A375 (cell line): ENCODE measurements around the gene SMARCD3. TPM values are rescaled to one million over a fixed set of nuclear protein-coding genes. Genes with fewer than 3 reads are reported as not detected.

Experiments used
- total RNA-seq: library from RNA; depleted of rRNA; stranded (reverse); fragments of >200 nt; shearing (Covaris generic); gene quantifications from 2 replicates; pipeline ENCODE4 v1.2.3, GENCODE V29; 2014; rRNA removed

Gene SMARCD3
- 15.9 and 16.9 TPM in 2 replicates for total RNA-seq

DNA sequence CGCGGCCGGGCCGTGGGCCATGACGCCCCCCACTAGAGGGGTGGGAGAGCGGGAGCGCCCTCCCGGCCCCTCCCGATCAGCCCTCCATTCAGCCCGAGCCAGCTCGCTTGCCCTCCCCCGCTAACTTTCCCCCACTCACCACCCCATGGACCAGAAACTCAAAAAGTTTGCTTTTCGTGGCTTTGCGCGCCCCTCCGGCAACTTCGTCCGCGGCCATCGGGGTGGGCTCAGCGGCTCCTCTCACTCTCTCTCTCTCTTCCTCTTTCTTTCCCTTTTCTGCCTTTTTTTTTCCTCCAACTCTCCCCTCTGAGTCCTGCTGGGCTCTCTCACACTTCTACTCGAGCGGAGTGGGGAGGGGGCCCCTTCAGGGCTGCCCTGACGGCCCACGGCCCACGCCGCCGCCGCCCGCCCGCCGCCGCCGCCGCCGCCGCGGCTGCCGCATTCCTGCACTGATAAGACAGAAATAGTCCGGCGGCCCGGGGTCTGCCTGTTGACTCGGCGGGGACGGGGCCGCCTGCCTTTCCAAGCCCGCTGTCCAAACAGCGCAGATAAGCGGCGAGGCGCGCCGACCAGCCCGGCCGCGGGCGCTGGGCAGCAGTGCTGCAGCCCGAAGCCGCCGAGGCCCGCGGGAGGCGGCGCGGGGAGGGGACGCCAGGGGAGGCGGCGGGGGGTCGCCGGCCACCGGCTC, at the start of gene SMARCD3:
Gene SMARCD3, minus strand, starts transcription at position 349 of the 688 bp plus-strand sequence. Its CDS starts 132 bp downstream, at position 217.

DNA sequence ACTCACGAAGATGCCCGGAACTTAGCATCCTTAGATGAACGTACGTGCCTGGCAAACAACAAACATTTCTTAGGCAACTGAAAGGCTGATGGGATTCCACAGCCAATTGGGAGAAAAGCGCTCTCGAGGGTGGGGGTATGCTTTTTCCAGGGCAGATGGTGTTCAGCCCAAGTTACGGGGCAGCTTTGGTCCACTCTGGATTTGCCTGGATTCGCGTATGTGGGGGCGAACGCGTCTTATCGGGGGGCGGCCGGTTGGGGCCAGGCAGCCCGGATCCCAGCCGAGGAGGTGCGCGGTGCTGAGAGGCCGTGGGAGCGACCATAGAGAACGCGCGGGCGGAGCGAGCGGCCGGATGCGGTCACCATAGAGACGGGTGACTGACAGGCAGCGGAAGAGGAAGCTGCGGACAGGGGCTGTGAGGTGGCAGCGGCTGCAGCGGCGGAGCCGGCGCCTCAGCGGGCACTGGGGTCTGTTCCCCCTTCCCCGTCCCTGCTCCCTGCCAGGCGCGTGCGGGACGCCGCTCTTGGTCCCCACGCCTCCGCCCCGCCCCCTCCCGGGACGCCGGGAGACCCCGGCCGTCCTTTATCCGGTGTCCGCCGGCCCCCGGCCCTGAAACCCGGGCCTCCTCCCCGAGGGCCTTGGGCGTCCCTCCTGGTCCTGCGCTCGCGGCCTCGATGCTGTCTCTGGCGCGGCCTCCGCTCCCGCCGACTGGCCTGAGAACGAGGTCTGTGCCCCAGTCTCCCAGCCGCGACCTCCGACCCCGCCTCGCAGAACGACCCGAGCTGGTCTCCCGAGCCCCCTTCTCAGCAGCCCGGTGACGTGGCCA, 16.2 kb downstream of the SMARCD3 start, which contains the start of gene CHPF2:
Gene CHPF2, plus strand, starts transcription at position 393 of the 826 bp plus-strand sequence. CDS start 1,529 bp downstream, outside the sequence.

DNA sequence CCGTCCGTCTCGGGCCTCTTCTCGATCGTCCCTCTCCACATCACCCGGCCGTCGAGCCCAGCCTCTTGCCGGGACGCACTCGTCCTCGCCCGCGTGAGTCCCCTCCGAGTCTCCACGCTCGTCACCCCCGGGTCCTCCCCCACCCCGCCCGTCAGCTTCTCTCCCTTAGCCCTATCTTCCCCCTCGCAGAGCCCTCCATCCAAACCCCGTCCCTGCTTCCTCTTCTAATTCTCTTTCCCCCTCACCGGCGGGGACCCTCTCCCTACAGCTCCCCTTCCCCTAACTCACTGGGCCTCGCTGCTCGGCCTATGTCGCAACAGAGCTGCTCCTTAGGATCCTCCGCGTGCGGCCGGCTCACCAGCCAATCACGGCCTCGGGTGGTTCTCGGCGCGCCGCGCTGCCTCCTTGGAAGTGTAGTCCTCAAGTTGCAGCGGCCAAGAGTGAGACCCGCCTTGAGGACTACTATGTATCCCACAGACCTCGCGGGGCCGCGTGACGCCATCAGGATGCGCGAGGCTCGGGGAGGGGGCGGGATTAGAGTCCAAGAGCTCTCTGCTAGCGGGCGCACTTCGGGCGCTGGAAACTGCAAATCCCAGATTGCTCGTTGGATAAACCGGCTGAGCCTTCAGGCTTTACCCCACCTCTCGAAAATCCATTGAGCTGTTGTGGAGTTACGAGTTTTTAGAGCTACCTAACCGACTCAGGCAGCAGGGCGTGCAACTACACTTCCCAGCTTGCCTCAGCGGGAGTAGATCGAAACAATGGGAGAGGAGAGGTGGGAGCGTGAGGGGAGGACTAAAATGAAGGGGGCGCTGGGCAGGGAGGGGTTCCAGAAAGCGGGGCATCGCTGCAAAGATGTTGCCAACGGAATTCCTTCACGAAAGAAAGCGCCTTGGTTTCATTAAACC, 21.4 kb downstream of the SMARCD3 start, which contains the start of gene ABCF2:
Gene ABCF2, minus strand, starts transcription at position 331 of the 908 bp plus-strand sequence. CDS start 747 bp downstream, outside the sequence.

DNA sequence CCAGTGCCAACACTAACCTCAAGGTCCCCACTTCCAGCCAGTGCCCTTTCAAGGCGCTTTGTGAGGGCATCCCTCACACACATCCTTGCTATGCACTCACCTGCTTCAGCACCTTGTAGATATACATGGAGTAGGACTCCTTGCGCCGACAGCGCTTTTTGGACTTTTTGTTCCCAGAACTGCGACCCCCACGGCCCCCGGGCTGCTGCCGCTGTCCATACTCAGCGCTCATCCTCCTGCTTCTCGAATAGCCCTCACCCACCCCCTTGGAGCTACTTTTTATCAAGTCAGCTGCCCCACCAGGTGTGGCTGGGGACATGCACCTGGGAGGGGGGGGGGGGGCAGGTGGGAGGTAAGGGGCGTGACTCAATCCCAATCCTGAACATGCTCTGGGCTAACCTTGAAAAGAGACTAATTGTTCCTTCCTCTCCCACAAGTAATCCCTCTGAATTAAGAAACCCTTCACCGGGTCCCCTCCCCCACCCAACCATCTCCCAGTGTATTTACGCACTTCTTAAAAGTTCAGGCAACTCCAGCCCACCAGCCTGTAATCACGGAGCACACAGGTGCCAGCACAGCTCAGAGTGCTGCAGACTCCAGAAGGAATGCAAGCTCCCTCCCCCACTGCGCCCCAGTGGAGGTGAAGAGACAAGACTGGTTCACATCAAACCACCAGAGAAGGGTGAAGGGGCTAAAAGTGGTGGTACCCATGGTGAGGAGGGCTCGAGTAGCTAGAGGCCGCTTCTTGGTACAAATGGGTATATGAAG, 38.2 kb downstream of the SMARCD3 start, which contains the start of gene H2BK1:
Gene H2BK1, minus strand, starts transcription at position 402 of the 768 bp plus-strand sequence. Its CDS starts 170 bp downstream, at position 232.

Other genes starting within 250 kb of the SMARCD3 start
- not detected in 2 replicates for gene ATG9B, start 224.2 kb downstream of the SMARCD3 start, total RNA-seq
- 29.2 and 37.3 TPM in 2 replicates for gene ABCB8, start 220.2 kb downstream of the SMARCD3 start, total RNA-seq
- 0.74 and 3.7 TPM in 2 replicates for gene ASIC3, start 200.2 kb downstream of the SMARCD3 start, total RNA-seq
- gene CDK5, start 190.8 kb downstream of the SMARCD3 start, total RNA-seq = 44.8 and 50.0 TPM in 2 replicates
- 193 and 293 TPM in 2 replicates for gene SLC4A2, start 189.1 kb downstream of the SMARCD3 start, total RNA-seq
- gene FASTK, start 167.9 kb downstream of the SMARCD3 start, total RNA-seq = 93.0 and 94.2 TPM in 2 replicates
- 48.4 and 64.1 TPM in 2 replicates for gene TMUB1, start 165.2 kb downstream of the SMARCD3 start, total RNA-seq
- 58.4 and 63.6 TPM in 2 replicates for gene AGAP3, start 162.2 kb downstream of the SMARCD3 start, total RNA-seq
- not detected in 2 replicates for gene GBX1, start 81.0 kb downstream of the SMARCD3 start, total RNA-seq
- not detected in 2 replicates for gene ASB10, start 61.4 kb downstream of the SMARCD3 start, total RNA-seq
- not detected in 2 replicates for gene H2BK1, start 38.2 kb downstream of the SMARCD3 start, total RNA-seq
- 57.4 and 67.6 TPM in 2 replicates for gene ABCF2, start 21.5 kb downstream of the SMARCD3 start, total RNA-seq
- gene CHPF2, start 16.2 kb downstream of the SMARCD3 start, total RNA-seq = 40.2 and 43.6 TPM in 2 replicates
- 81.8 and 85.5 TPM in 2 replicates for gene NUB1, start 93.1 kb upstream of the SMARCD3 start, total RNA-seq
- gene WDR86, start 161.3 kb upstream of the SMARCD3 start, total RNA-seq = not detected in 2 replicates
- gene CRYGN, start 191.4 kb upstream of the SMARCD3 start, total RNA-seq = not detected in 2 replicates